HG03575 (cell line): ENCODE data around the gene PGLYRP2.
"Not testable (repeated sequence)": the region's sequence is repeated elsewhere in the genome, so short reads cannot be mapped to it uniquely, and the experiment has no call there.

Experiments used
- ATAC-seq: cut with Tn5 transposase; IDR thresholded peaks from one replicate; pipeline ENCODE4 v1.9.1; 2021; ENCODE audit not compliant: unreplicated experiment, insufficient number of reproducible peaks, low FRiP score; ENCODE audit errors: extremely low read depth

Gene PGLYRP2

GRCh38 chr19:15495151-15495550, 15.8 kb upstream of the PGLYRP2 start:
- no peak for ATAC-seq

- ATAC-seq = no peak
Measured at GRCh38 chr19:15488489-15489226, 9.4 kb upstream of the PGLYRP2 start.

- no peak for ATAC-seq
Measured at GRCh38 chr19:15487038-15487437, 7.7 kb upstream of the PGLYRP2 start.

GRCh38 chr19:15485768-15486167, 6.5 kb upstream of the PGLYRP2 start:
- not testable (repeated sequence) for ATAC-seq

- ATAC-seq = not testable (repeated sequence)
Measured at GRCh38 chr19:15480996-15481395, 1.7 kb upstream of the PGLYRP2 start.

GRCh38 chr19:15476325-15476724, 3.0 kb downstream of the PGLYRP2 start:
- no peak for ATAC-seq

- ATAC-seq = no peak
Measured at GRCh38 chr19:15475611-15476010, 3.7 kb downstream of the PGLYRP2 start.

GRCh38 chr19:15475169-15475568, 4.1 kb downstream of the PGLYRP2 start:
- no peak for ATAC-seq

- not testable (repeated sequence) for ATAC-seq
Measured at GRCh38 chr19:15473821-15474220, 5.5 kb downstream of the PGLYRP2 start.

GRCh38 chr19:15471639-15472101, 7.6 kb downstream of the PGLYRP2 start:
- ATAC-seq = no peak

GRCh38 chr19:15469513-15470297, 9.6 kb downstream of the PGLYRP2 start:
- ATAC-seq = no peak

- ATAC-seq = no peak
Measured at GRCh38 chr19:15468675-15469512, 10.4 kb downstream of the PGLYRP2 start.

GRCh38 chr19:15467734-15468214, 11.5 kb downstream of the PGLYRP2 start:
- no peak for ATAC-seq

GRCh38 chr19:15466851-15467733, 12.2 kb downstream of the PGLYRP2 start:
- ATAC-seq = no peak

GRCh38 chr19:15464394-15465385, 14.6 kb downstream of the PGLYRP2 start, which contains the start of gene RASAL3:
TSS of gene RASAL3 (minus strand) at chr19:15464544. CDS start at chr19:15464358, 186 bp downstream.
- ATAC-seq = no peak

GRCh38 chr19:15463861-15464371, 15.4 kb downstream of the PGLYRP2 start:
- ATAC-seq = no peak

GRCh38 chr19:15461694-15462093, 17.6 kb downstream of the PGLYRP2 start:
- ATAC-seq = no peak
